Duodenal mucosa (tissue), 2 donors: ENCODE measurements around the gene ADCY1.

Experiments
- H3K27ac ChIP-seq: one replicate; pipeline ENCODE4 v1.7.0; 2013; ENCODE audit warnings: low read depth, low read length
- H3K27me3 ChIP-seq, 2 donors: one replicate each; pipeline ENCODE4 v1.7.0; 2013; ENCODE audit warnings: low read length in 2 of 2, control low read depth in 1 of 2; ENCODE audit not compliant: insufficient read depth in 2 of 2, control insufficient read depth in 1 of 2
- H3K36me3 ChIP-seq, 2 donors: one replicate each; pipeline ENCODE4 v1.7.0; 2013; ENCODE audit warnings: low read length in 2 of 2, control low read depth in 1 of 2; ENCODE audit not compliant: insufficient read depth in 2 of 2, control insufficient read depth in 1 of 2
- H3K4me1 ChIP-seq, 2 donors: one replicate each; pipeline ENCODE4 v1.7.0; 2013; ENCODE audit warnings: low read length in 2 of 2, control low read depth in 1 of 2; ENCODE audit not compliant: insufficient read depth in 2 of 2, control insufficient read depth in 1 of 2
- H3K4me3 ChIP-seq, 2 donors: one replicate each; pipeline ENCODE4 v1.7.0; 2013; ENCODE audit warnings: low read length in 2 of 2, low read depth in 1 of 2
- H3K9ac ChIP-seq, 2 donors: one replicate each; pipeline ENCODE4 v1.7.0; 2013; ENCODE audit warnings: low read length in 2 of 2, low read depth in 1 of 2
- H3K9me3 ChIP-seq, 2 donors: one replicate each; pipeline ENCODE4 v1.7.0; 2013; ENCODE audit warnings: low read length in 2 of 2, control low read depth in 1 of 2; ENCODE audit not compliant: control insufficient read depth in 1 of 2

The ADCY1 gene

DNA sequence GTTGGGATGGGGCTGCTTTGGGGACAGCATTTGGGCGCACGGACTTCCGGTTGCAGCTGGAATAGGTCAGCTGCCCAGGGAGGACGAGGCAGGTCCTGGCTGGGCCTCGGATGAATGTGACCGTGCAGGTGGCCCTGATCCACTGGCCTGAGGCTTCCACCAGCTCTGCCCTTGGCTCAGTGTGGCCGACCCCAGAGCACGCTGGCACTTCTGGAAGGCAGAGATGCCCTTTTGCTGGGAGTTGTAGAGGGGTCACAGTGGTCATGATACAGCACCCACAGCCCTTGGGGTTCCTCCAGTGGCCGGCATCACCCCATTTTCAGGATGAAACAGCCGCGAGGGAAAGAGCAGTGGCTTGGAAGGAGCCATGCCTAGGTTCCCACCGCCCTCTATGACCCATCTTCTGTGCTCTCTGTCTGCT lies 19.0 kb downstream of the ADCY1 start:
- H3K4me3 ChIP-seq = no peak overlapping the region
- H3K4me1 ChIP-seq = no peaks in the 10 kb centered on the region
- H3K27me3 ChIP-seq = no peaks in the 10 kb centered on the region
- H3K36me3 ChIP-seq = no peaks in the 10 kb centered on the region
- no peaks in the 10 kb centered on the region for H3K9me3 ChIP-seq
- H3K27ac ChIP-seq = no peak overlapping the region
- H3K9ac ChIP-seq = no peak overlapping the region

DNA sequence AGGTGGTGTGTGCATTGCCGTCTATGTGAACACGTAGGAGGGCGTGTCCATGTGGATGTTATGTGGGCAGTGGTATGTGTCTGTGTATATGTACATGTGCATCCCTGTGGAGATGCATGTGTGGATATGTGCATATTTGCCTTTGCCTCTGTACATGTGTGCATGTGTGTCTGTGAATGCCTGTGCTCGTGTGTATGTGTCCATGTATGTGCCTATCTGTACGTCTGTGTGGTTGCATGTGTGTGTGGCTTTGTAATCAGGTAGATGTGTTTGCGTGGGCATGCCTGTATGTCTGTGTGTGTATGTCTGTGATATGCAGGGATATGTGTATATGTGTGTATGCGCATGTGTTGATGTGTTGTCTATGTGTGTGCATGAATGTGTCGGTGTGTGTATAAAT lies 19.7 kb downstream of the ADCY1 start:
- no peaks in the 10 kb centered on the region for H3K36me3 ChIP-seq
- no peaks in the 10 kb centered on the region for H3K9me3 ChIP-seq
- no peaks in the 10 kb centered on the region for H3K4me1 ChIP-seq
- H3K9ac ChIP-seq = no peak overlapping the region
- H3K27ac ChIP-seq = no peak overlapping the region
- no peak overlapping the region for H3K4me3 ChIP-seq
- H3K27me3 ChIP-seq = no peaks in the 10 kb centered on the region

- H3K4me1 ChIP-seq = no peaks in the 10 kb centered on the region
- no peak overlapping the region for H3K4me3 ChIP-seq
- H3K9ac ChIP-seq = no peak overlapping the region
- no peaks in the 10 kb centered on the region for H3K9me3 ChIP-seq
- no peaks in the 10 kb centered on the region for H3K36me3 ChIP-seq
- H3K27me3 ChIP-seq = no peaks in the 10 kb centered on the region
- no peak overlapping the region for H3K27ac ChIP-seq
Measured at GRCh38 chr7:45594745-45595535, 20.8 kb downstream of the ADCY1 start.

- Histone ChIP-seq H3K4me3 (no peak overlapping the region), H3K36me3 (no peaks in the 10 kb centered on the region), H3K27me3 (no peaks in the 10 kb centered on the region), H3K9me3 (no peaks in the 10 kb centered on the region), H3K4me1 (no peaks in the 10 kb centered on the region), H3K9ac (no peak overlapping the region), H3K27ac (no peak overlapping the region)
Measured at GRCh38 chr7:45595809-45596664, 21.9 kb downstream of the ADCY1 start.

- Histone ChIP-seq H3K9ac (no peak overlapping the region), H3K9me3 (no peaks in the 10 kb centered on the region), H3K27ac (no peak overlapping the region), H3K4me1 (no peaks in the 10 kb centered on the region), H3K36me3 (no peaks in the 10 kb centered on the region), H3K4me3 (no peak overlapping the region), H3K27me3 (no peaks in the 10 kb centered on the region)
Measured at GRCh38 chr7:45596665-45597095, 22.5 kb downstream of the ADCY1 start.

- Histone ChIP-seq H3K4me1 (no peaks in the 10 kb centered on the region), H3K27ac (no peak overlapping the region), H3K9ac (no peak overlapping the region), H3K9me3 (no peaks in the 10 kb centered on the region), H3K4me3 (no peak overlapping the region), H3K36me3 (no peaks in the 10 kb centered on the region), H3K27me3 (no peaks in the 10 kb centered on the region)
Measured at GRCh38 chr7:45597286-45597984, 23.3 kb downstream of the ADCY1 start.

DNA sequence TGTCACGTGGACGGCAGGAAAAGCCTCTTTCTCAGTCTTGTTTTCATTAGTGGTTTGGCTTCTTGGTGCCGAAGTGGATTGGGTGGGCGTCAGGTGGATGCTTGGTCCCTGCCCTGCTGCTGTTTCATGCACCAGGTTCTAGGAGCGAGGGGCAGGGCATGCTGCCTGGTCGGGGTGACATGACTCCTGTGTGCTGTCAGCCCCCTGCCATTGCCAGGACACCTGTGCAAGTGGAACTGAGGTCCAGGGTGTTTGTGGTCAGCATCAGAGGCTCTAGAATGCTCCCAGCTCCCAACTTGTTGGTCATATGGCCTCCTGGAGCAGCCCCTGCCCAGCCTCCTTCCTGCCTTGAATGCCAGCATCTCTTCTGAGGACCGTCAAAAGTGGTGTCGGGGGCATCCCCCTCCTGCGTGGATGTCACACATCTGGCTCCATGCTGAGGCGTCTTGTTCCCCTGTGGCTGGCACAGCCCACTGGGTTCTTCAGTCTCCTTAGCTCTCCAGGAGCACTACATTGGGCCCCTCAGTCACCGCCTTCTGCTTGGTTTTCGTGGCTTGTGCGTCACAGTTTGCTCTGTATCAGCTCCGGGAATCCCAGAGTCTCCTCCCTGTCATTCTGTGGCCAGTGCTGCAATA lies 24.8 kb downstream of the ADCY1 start:
- H3K9ac ChIP-seq = no peak overlapping the region
- no peaks in the 10 kb centered on the region for H3K4me1 ChIP-seq
- no peaks in the 10 kb centered on the region for H3K36me3 ChIP-seq
- no peaks in the 10 kb centered on the region for H3K9me3 ChIP-seq
- H3K27me3 ChIP-seq = no peaks in the 10 kb centered on the region
- H3K27ac ChIP-seq = no peak overlapping the region
- H3K4me3 ChIP-seq = no peak overlapping the region

DNA sequence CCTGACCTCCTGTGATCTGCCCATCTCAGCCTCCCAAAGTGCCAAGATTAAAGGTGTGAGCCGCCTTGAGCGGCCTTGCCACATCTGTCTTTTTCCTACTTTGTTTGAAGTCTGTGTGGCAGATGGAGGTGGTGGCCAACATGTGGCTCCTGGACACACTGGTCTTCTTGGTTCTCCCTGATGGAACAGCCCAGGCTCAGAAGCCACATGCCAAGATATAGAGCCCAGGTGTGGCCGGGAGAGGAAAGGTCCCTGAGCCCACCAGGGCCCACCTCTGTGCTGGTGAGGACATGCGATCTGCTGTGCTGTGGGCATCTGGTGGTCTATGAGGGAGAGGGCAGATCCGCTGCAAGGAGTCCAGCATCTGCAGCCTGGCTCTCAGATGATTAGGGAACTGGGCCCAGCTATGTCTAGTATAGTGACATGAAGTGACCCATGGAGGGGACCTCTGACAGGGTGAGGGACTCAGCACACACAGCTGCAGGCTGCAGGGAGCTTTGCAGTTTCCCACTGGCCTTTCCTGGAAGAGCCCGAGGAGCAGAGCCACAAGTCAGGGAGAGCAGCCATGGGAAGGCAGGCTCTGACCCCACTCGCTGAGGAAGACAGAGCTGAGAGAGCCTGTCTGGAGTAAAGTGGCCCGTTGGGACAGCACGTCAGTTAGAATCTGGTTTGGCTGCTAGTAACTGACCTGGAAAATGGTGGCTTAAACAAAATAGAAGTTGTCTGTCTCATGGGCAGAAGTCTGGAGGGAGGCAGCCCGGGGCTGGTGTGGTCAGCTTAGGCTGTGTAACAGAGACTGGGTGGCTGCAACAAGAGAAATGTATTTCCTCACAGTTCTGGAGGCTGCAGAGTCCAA lies 25.9 kb downstream of the ADCY1 start:
- Histone ChIP-seq H3K36me3 (no peaks in the 10 kb centered on the region), H3K9me3 (no peaks in the 10 kb centered on the region), H3K4me1 (no peaks in the 10 kb centered on the region), H3K9ac (no peak overlapping the region), H3K27me3 (no peaks in the 10 kb centered on the region), H3K4me3 (no peak overlapping the region), H3K27ac (no peak overlapping the region)

DNA sequence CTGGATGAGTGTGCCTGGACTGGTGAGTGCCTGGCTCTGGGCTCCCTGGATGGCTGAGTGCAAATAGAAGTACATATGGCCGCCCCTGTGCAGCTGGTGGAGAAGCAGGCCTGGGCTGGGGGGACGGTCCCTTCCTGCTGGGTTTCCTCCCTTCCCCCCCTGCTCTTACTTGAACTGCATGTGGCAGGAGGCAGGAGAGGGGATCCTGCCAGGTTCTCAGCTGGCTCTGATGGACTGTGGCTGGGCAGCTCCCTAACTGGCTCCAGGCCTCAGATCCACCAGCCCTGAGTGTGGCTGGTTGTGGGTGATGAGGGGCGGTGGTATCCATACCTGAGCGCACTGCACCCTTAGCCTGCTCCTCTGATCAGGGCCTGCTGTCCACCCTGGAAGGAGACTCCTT lies 26.9 kb downstream of the ADCY1 start:
- Histone ChIP-seq H3K36me3 (no peaks in the 10 kb centered on the region), H3K9ac (no peak overlapping the region), H3K4me1 (no peaks in the 10 kb centered on the region), H3K27me3 (no peaks in the 10 kb centered on the region), H3K27ac (no peak overlapping the region), H3K4me3 (no peak overlapping the region), H3K9me3 (no peaks in the 10 kb centered on the region)
